Endometrial microvascular endothelial cells (primary cell): ENCODE results near the gene PPARG. TPM values are rescaled to one million over a fixed set of nuclear protein-coding genes. Genes with fewer than 3 reads are reported as not detected.

Source experiments
- in situ Hi-C: cut with HindIII; loops from 2 replicates; pipeline ENCODE4 v1.10.0; 2017; ENCODE audit warnings: low sequenced_read_pairs, low pct_unique_long_range_greater_than_20kb; ENCODE audit errors: inconsistent ontology term
- total RNA-seq: library from RNA; depleted of rRNA; stranded (reverse); fragments of >200 nt; gene quantifications from one replicate; pipeline ENCODE4 v1.2.3, GENCODE V29; 2015; ENCODE audit errors: inconsistent ontology term

The PPARG gene
- total RNA-seq, 1 donor from 2014 or later: 5.6 TPM

- in situ Hi-C loops: no loop called here
Measured at GRCh38 chr3:12302564-12302963, 13.7 kb downstream of the PPARG start.

- in situ Hi-C loops: no loop called here
Measured at GRCh38 chr3:12303534-12303933, 14.7 kb downstream of the PPARG start.

GRCh38 chr3:12303993-12304392 lies 15.1 kb downstream of the PPARG start:
- in situ Hi-C loops: no loop called here

GRCh38 chr3:12307136-12307535 lies 18.3 kb downstream of the PPARG start:
- in situ Hi-C loops: no loop called here

GRCh38 chr3:12308517-12308916 lies 19.6 kb downstream of the PPARG start:
- in situ Hi-C loops: no loop called here

GRCh38 chr3:12309716-12310115 lies 20.8 kb downstream of the PPARG start:
- in situ Hi-C loops: no loop called here

GRCh38 chr3:12312010-12312409 lies 23.1 kb downstream of the PPARG start:
- in situ Hi-C loops: no loop called here

- in situ Hi-C loops: no loop called here
Measured at GRCh38 chr3:12313519-12313918, 24.6 kb downstream of the PPARG start.

- in situ Hi-C loops: no loop called here
Measured at GRCh38 chr3:12316253-12316652, 27.4 kb downstream of the PPARG start.

- in situ Hi-C loops: no loop called here
Measured at GRCh38 chr3:12316729-12317351, 28.0 kb downstream of the PPARG start.

GRCh38 chr3:12317914-12318313 lies 29.0 kb downstream of the PPARG start:
- in situ Hi-C loops: no loop called here

- in situ Hi-C loops: no loop called here
Measured at GRCh38 chr3:12318758-12319621, 30.1 kb downstream of the PPARG start.

- in situ Hi-C loops: no loop called here
Measured at GRCh38 chr3:12321015-12321414, 32.1 kb downstream of the PPARG start.

- in situ Hi-C loops: no loop called here
Measured at GRCh38 chr3:12323237-12323636, 34.4 kb downstream of the PPARG start.

GRCh38 chr3:12325586-12326515 lies 37.0 kb downstream of the PPARG start:
- in situ Hi-C loops: no loop called here

GRCh38 chr3:12327021-12327420 lies 38.2 kb downstream of the PPARG start:
- in situ Hi-C loops: no loop called here

- in situ Hi-C loops: no loop called here
Measured at GRCh38 chr3:12328132-12328836, 39.4 kb downstream of the PPARG start.

GRCh38 chr3:12328837-12329462 lies 40.1 kb downstream of the PPARG start:
- in situ Hi-C loops: no loop called here
